NCI-H345 treated with DMSO at 0.1 percent for 48 hours (cell line): ENCODE measurements around the gene GPR63.

ENCODE experiments used
- DNase-seq: peaks from one replicate; lab custom pipeline; 2025; ENCODE audit not compliant: unreplicated experiment; lab: John Stamatoyannopoulos, UW

Gene GPR63, protein sequence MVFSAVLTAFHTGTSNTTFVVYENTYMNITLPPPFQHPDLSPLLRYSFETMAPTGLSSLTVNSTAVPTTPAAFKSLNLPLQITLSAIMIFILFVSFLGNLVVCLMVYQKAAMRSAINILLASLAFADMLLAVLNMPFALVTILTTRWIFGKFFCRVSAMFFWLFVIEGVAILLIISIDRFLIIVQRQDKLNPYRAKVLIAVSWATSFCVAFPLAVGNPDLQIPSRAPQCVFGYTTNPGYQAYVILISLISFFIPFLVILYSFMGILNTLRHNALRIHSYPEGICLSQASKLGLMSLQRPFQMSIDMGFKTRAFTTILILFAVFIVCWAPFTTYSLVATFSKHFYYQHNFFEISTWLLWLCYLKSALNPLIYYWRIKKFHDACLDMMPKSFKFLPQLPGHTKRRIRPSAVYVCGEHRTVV

DNA sequence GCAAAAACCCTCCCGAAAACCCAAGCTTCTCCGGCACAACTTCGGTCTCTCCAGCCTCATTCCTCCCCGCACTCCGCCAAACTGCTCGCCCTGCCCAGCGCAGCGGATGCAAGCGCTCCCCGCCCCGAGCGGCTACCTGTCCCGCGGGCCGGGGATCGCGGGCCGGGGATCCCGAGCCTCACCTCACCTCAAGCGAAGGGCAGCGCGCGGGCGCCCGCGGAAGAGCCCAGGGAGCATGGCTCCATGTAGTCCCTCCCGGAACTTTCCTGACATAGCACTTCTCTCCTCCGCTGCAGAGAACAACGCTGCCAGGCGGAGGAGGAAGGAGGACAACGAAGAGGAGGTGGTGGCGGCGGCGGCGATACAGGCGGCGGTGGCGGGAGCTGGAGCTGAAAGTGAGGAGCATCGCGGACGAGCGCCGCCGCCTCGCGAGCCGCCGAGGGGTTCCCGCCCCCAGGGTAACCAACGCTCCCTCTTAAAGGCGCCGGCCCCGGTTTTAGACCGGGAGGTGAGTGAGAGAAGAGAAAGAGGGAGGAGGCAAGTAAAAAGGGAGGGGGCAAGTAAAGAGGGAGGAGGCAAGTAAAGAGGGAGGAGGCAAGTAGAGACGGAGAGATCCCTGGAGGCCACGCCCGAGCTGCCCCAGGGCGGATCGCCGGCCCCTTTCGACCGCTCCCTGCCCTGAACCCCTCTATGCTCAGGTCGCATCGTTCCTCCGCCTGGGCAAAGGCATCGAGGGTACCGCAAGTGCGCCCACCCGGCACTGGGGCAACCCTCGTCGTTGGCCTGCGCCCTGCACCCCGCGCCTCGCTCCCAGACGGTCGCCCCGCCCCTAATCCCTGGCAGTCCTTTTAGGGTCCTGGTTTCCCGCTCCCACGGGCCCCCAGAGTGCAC is at the start of gene GPR63:
TSS of gene GPR63 (minus strand) at position 397 of the 891 bp plus-strand sequence. CDS start 37,746 bp downstream, outside the sequence.
- peak; percentile 60 for DNase-seq

DNA sequence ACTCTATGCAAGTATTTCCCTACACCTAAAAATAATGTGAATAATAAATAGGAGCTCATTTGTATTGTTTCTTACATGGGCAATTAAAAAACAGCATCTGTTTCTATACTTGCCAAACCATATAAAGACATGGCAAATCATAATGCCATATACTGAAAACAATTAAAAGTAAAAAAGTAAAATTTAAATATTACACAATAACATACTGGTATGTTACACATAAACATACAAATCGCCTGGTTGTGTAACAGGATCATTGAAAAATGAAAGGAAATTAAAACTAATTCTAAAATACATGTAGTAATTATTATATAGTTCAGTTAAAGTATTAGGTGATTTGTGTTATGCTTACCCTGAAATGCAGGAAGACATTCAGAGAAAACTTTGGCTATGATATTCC is 49.2 kb upstream of the GPR63 start:
- DNase-seq: no peak

DNA sequence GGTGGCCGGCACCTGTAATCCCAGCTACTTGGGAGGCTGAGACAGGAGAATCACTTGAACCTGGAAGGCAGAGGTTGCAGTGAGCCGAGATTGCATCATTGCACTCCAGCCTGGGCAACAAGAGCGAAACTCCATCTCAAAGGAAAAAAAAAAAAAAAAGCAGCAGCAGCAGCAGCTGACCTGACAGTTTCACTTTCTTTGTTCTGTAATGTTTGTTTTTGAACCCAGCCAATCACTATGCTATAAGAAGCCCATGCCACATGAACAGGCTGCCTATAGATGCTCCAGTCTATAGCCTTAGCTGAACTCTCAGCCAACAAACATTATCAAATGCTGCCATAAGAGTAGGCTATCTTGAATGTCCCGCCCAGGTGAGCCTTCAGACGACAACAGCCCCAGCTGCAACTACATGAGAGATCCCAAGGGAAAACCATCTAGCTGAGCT is 47.9 kb upstream of the GPR63 start:
- peak; percentile 38 for DNase-seq

- no peak for DNase-seq
These were observed 40.9 kb upstream of the GPR63 start for GRCh38 chr6:96878143-96878542.

DNA sequence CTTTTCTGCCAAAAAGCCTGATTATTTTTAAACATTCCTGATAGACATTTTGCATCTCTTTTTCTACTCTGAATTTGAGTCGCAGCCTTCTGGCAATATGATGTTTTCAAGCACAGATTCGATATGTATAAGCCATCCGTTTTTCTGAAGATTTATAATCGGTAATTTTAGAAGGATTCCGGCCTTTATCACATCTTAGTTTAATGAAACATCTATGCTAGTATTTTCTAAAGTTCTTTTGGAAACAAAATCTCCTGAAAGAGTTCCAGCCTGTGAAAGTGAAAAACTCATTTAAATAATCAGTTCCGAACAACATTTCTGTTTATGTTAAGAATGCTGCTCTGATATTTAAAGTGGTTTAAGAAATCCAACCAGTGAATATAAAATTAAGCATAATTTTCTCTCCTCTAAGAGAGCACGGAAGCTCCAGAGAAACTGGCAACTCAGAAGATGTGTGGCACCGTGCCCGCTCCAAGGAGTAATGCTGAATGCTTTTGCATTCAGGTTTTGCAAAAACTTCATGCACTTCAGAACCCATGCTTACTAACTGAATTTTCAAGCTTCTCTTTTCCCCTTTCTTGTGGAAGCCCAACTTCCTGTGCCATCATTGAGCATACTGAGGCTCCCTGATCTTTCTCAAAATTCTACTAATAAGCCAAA is 39.7 kb upstream of the GPR63 start:
- DNase-seq: no peak

GRCh38 chr6:96872976-96873375 is 35.7 kb upstream of the GPR63 start:
- DNase-seq: no peak

DNA sequence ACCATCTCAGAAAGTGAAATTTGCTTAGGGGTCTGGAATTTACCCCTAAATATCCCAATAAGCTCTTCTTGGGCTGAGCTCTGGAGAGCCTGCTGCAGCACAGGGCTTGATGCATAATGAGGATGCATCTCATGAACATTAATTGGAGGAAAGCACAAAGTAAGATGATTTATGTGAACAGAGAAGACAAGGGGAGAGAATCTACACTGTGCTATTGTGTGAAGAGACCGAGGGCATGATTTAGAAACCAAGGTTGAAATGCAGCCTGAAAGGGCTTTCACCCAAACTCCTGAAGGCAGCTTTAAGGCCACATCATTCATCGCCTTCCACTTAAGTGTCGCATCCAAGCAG is 27.8 kb upstream of the GPR63 start:
- no peak for DNase-seq

- DNase-seq: no peak
These were observed 27.2 kb upstream of the GPR63 start for GRCh38 chr6:96864216-96865054.

DNA sequence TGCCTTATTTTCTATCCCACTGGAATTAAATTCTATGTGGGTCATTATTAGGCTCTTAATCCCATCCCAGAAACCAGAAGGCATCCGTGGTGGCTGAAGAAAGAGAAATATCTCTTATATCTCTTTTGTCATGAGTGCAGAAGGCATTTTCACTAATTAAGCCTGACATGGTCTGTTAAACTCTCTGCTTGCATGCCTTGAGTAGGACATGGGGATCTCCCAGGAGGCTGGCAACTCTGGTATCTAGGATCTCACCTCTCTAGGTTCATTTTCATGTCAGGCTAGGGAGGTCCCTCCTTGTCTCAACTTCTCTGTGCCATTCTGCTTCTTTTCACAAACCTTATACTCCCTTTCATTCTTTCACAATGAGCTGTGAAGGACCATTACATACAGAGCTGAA is 25.3 kb upstream of the GPR63 start:
- DNase-seq: no peak

DNA sequence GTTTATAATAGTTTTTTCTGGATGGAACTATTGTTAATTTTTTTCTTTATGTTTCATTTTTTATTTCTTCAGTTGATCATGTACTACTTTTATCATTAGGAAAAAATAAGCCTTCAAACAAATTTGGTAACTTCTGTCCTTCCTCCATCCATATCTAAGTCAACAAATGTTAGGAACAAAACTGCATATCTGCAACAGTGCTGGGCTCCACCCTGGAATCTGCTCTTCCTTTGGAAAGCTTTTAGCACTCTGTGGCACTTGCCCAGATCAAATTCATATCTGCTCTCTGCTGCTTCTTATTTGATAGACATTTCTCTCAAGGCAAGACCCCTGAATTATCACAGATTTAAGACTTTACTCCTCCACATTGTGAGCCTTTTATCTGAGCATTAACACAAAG is 24.3 kb upstream of the GPR63 start:
- DNase-seq: no peak

- DNase-seq: no peak
These were observed 19.6 kb upstream of the GPR63 start for GRCh38 chr6:96856856-96857255.

- no peak for DNase-seq
These were observed 15.8 kb upstream of the GPR63 start for GRCh38 chr6:96853083-96853482.

GRCh38 chr6:96852605-96853004 is 15.3 kb upstream of the GPR63 start:
- DNase-seq: no peak

DNA sequence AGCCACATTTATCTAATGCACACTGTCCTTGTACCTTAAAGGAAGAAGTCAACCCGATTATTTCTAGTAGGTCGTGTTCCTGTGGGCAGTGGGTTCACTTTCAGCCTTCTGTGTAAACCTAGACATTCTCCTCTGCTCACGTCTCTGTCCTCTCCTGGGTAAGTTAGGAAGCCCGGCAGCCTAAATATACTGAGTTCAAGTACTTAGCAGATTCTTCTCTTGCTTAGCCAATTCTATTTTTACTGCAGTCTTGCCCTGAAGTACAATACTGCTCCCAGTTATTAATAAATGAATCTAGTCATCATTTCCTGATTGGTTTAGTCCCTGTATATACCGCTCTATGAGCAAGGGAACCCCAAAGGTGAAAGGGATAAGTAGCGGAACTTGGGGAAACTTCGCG is 14.6 kb upstream of the GPR63 start:
- DNase-seq: no peak

DNA sequence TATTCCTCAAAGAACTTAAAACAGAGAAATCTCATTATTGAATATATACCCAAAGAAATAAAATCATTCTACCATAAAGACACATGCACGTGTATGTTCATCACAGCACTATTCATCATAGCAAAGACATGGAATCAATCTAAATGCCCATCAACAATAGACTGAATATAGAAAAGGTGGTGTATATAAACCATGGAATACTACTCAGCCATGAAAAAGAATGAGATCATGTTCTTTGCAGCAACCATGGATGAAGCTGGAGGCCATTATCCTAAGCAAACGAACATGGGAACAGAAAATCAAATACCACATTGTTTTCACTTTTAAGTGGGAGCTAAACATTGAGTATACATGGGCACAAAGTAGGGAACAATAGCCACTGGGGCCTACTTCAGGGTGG is 12.3 kb upstream of the GPR63 start:
- DNase-seq: no peak

DNA sequence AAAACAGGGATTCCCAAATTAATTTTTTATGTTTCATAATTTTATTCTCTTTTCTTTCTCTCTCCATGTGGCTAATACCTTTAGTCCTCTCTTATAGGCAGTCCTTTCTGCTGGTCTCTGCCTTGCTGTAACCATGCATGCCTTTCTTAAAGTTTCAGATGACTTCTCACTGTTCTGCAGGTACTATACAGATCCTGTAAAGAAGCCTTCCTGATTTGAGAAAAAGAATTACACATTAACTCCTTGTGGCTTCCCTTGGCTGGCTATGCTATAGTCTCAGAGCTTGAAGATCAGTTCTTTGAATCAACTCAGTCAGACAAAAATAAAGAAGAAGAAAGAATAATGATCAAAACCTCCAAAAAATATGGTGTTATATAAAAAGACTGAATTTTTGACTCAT is 7.3 kb upstream of the GPR63 start:
- no peak for DNase-seq

DNA sequence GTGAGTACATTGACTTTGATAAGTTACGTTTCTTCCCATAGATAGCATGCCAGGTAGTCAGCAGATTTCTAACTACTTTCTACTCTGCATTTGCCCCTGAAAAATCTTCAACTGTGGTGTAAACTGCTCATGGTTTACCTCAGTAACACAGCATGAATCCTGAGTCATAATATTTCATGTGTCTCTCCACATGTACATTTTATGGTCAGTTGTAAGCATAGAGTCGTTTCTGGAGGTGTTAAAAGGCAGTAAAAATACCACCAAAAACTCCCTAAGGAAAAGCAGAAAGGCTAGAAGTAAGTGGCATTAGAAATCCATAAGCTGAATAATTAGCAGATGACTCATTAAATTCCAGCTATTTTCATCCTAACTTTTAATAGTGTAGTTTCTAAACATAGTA is 4.1 kb upstream of the GPR63 start:
- DNase-seq: no peak

DNA sequence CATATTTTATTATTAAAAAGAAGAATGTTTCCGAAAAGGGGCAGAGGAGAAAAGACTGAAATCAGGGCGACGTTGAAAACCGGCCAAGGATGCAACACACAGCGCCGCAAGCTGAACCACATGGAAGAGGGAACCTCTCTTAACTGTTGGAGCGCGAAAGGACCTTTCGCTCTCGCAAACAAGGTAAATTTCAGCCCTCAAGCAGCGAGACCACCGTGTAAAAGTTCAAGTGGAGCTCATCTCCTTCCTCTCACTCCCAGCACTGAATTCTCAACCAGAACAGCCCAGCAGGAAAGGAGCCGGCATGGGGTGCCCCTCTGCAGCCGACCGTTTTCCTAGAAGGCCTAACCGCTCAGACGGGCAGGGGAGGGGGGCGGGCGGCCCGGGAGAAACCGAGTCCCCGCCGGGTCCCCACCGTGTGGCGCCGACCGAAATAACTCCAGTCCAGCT is 621 bp downstream of the GPR63 start:
- no peak for DNase-seq

DNA sequence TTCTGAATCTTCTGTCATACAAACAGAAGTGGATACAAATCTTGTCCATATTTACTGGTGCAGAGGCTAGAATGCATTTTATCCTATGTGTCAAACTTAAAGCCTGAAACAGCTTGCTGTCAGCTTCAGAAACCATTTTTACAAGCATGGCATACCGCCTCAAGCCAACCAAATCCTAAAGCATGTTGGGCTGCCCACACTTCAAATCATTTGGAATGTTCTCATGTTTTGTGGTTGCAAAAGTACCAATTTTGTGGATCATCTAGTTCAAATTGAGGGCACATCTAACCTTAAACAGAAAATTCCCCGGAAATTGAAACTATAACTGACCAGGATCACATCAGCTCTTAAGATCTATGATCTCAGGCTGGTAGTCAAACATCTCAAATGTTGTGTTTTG is 3.2 kb downstream of the GPR63 start:
- no peak for DNase-seq

GRCh38 chr6:96832780-96833179 is 4.5 kb downstream of the GPR63 start:
- DNase-seq: no peak

- DNase-seq: no peak
These were observed 10.4 kb downstream of the GPR63 start for GRCh38 chr6:96826865-96827264.
